GM21447 (cell line): Measurements from ENCODE around the gene PRKAG2.

Experiments
- ATAC-seq: cut with Tn5 transposase; IDR thresholded peaks from one replicate; pipeline ENCODE4 v1.9.1; 2021; ENCODE audit not compliant: unreplicated experiment

PRKAG2 gene

DNA sequence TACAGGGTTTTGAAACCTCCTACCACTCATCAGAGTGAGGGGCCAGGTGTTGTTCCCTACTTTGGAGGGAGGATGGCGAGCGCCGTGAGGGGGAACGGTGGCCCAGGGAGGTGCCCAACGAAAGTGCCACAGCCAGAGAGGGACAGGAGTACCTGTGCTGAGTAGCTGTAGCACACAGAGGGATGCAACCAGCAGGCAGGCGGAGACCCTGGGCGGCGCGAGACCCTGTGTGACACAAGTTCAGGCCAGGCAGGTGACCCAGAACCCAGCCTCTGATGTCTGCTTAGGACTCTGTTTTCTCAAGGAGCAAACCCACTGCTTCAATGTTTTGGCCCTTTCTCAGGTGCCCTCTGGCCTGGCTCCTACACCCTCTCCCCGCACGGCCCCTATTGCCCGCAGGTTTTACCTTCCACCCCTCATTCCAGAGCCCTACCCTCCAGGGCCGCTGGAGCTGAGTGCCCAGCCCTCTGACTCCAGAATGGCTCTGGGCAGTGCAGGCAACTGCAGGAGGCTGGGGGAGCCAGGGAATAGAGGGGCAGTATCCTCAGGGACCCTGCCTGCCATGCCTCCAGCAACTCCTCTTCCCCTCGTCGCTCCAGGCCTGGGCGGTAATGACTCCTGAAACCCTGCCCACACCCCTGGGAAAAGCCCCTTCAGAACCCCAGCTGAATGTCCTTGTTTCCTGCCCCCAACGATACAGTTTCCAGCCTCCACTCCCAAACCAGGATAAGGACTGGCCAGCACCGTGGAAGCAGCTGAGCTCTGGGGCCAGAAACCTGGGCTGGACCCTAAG is 193.1 kb downstream of the PRKAG2 start:
- no peak for ATAC-seq

DNA sequence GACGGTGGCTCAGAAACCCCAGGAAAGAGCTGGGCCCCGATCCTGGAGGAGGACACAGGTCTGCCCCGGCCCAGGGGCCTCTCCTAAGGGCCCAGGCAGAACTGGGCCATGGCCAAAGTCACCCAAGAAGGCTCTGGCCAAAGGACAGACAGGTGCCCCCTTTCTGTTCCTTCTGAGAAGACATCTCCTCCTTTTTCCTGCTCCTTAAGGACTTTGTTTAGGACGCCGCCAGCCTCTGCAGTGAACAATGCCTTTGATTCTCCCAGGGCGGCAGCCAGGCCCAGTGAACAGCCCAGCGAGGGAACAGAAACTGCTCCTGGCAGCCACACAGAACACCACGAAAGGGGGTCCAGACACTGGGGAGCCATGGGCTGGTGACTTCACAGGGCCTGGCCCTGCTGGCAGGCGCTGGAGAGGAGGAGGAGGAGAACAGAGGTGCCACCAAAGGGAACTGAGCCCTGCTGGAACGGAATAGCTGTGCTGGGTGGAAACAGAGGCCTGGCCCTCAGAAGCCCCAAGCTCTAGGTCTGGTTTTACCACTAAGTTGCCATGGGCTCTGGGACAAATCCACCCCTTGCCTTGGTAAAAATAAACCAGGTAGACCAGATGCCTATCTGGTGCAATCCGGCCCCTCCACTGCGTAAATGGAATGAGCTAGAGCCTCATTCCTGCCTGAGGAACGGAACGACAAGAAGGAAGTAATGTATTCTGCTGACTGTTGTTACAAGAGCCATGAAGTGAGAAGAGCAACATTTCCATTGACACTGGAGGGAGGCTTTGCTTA is 193.9 kb downstream of the PRKAG2 start:
- no peak for ATAC-seq

DNA sequence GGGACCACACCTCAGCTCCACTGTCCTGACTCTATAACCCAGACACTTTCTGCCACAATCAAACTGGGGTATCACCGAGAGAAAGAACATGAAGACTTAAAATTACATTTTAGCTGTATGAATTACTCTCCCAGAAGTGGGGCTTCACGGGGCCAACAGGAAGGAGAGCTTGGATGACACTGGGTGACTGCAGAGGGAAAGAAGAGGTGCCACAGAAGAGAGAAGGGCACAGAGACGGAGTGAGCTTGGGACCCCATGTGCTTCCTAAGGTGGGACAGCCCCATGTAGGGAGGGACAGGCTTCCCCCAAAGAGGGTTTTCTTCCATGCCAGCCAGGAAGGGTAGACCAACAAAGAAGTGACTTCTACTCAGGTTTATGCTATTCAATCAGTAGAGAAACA is 195.2 kb downstream of the PRKAG2 start:
- no peak for ATAC-seq

DNA sequence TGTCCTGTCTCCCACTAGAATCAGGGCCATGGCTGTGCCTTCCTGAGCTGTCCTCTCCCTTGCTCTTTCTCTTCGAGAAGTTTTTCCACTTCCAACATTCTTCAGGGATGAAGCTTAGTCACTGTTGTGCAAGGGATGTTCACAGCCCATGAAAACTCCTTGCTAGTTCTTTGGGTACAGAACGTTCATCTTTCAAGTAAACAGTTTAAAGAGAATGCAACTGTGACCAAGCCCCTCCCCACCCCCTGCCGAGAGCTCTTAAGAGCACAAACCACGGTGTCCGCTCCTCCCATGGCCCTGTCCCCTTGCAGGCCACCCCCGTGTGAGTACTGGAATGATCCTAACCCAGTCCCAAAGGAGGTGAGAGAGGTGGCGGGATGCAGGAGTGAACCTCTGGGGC is 196.1 kb downstream of the PRKAG2 start:
- ATAC-seq: no peak

DNA sequence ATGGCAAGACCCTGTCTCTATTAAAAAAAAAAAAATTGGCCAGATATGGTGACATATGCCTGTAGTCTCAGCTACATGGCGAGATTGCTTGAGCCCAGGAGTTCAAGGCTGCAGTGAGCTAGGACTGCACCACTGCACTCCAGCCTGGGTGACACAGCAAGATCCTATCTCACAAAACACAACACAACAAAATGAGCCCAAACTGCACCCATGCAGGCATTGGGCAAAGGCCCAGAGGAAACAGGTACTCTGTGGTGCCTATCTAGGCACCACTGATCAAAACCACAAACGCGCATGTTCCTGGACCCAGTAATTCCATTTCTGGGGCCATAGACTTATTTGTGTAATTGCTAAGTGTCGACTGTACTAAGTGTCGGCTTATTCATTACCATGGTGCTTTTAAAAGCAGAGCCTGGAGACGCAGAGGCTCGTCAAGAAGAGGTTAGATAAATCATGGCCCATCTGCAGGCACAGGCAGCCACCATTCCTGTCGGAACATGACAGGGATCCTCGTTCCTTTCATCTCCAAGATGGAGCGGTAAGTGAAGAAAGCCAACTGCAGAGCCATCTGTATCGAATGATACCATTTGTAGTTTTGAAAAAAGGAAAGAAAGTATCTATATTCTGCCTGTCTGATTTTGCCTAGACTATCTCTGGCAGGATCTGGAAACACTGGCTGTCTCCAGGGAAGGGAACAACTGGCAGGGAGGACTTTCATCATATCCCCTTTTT is 196.9 kb downstream of the PRKAG2 start:
- ATAC-seq: no peak

DNA sequence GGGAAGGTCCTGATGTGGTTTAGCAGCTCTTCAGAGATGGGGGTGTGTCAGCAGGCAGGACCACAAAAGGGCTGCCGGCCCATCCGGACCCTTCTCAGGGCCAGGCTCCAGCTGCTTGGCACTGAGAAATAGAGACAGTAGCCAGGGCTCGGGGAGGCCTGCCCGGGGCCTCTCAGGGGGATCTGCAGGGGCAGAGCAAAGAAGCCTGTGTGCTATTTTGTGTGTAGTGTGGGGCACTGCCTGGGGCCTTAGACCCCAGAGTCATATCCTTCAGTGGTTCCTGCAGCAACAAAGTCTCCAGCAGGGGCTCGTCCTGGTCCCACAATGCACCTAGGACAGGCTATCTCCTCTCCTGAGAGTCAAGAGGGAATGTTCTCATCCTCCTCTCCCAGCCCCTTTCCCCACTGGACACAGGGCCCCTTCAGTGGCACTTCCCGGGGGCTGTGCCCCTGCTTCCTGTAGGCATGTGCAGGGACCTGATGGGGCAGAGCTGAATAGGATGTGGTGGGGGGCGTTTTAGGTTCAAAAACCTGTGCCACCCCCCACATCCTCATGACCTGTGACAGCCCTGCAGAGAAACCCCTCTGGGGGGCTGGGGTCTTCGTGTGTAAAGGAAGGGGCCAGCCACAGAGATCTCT is 197.7 kb downstream of the PRKAG2 start:
- no peak for ATAC-seq

DNA sequence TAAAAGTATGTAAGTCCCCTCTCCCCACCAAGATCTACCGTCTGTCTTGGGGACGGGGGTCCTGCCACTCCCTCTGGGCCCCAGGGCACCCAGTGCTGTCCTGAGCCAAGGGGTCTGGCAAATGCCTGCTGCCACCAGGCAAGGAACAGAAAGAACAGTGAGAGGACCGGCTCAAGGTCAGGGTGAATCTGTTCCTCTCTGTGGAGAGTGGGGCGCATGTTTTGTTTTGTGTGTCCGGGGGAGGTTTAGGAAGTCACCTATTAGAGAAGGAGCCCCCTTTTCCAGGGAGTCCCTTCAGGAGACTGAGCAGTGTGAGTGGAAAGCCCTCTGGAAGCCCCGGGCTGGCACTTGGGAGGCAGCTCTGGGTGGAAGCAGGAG is 198.7 kb downstream of the PRKAG2 start:
- ATAC-seq: no peak

DNA sequence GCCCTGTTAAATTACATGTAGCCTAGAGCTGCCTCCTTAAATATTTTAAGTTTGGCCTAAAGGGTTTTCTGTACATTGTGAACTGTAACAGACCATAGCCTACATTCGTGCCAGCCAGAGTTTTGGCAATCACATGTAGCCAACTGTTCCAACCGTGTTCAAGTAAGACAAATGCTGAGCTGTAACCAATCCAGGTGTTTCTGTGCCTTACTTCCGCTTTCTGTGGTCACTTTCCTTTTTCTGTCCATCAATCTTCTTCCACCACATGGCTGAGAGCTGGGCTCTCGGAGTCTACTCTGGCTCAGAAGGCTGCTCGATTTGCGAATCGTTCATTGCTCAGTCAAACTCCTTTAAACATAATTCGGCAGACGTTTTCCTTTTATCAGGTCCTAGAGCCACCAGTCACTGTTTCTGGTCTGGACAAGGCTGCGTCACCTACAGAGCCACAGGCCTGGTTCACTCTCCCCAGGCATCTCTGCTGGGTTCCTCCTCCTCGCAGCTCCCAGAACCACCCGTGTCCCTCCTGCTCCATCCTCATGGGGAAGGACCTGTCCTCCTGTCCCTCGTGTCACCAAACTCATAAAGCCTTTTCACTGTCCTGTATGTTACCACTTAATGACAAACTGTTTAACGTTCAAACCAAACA is 199.2 kb downstream of the PRKAG2 start:
- no peak for ATAC-seq

DNA sequence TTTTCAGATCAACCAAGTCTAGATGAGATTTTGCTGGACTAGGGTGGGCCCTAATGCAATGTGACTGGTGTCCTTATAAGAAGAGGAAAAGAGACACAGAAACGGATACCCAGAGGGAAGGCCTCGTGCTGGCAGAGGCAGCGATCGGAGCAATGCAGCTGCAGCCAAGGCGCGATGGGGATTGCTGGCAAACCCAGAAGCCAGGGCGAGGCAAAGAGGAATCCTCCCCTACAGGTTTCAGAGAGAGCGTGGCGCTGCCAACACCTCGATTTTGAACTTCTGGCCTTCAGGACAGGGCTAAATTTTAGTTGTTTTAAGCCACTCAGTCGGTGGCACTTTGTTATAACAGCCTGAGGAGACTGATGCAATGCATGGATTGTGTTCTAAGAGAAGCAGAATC is 200.2 kb downstream of the PRKAG2 start:
- no peak for ATAC-seq

DNA sequence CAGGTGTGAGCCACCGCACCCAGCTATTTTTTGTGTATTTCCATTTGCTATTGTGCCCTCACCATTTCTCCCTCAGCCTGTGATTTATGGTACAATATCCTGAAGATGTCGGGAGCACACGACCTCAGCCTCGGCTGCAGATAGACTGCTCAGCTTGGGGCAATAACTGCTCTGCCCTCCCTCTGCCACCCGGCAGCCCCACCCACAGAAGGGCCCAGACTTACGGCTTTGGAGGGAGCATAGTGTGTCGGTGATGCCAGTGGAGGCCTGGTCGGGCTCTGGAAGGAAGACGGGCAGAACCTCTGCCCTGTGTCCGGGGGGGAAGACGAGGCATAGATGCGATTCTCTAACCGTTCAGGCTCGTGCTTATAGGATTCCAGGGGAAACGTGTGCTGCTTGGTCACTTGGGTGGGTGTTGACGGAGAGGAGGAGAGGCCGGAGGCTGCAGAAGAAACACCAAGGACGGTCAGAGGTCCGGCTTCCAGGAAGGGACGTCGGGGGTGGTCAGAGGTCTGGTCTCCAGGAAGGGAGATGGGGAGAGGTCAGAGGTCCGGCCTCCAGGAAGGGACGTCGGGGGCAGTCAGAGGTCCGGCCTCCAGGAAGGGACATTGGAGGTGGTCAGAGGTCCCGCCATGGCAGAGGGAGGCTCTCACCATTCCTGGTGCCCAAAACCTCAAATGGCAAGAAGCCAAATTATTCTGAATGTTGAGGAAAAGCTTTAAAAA is 201.6 kb downstream of the PRKAG2 start:
- no peak for ATAC-seq

DNA sequence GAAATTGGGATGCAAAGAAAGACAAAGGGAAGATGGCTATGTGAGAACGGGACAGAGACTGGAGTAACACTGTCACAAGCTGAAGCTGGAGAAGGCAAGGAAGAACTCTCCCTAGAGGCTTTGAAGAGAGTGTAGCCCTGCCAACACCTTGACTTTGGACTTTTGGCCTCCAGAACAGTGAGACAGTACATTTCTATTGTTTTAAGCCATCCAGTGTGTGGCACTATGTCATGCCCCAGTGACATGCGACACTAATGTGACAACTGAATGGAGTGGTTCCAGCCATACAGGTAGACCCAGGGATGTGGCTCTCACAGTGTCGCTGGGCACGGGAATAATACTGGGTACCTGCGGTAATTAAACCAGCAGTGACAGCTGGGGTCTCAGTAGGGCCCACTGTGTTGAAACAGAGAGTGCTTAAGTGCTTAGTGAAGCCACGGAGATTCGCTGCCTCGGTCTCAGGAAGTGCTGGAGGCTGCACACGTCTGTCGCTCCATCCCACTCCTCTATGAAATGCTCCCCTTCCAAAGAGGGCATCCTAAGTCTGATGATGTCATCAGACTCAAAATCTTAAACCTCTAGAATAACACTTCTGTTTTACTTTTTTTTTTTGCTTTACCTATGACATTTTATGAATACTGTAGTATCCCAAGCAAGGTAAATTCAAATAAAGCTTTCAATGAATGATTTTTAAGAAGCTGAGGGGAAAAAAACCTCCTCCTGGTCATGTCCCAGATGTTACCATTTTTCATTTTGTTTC is 202.6 kb downstream of the PRKAG2 start:
- no peak for ATAC-seq

DNA sequence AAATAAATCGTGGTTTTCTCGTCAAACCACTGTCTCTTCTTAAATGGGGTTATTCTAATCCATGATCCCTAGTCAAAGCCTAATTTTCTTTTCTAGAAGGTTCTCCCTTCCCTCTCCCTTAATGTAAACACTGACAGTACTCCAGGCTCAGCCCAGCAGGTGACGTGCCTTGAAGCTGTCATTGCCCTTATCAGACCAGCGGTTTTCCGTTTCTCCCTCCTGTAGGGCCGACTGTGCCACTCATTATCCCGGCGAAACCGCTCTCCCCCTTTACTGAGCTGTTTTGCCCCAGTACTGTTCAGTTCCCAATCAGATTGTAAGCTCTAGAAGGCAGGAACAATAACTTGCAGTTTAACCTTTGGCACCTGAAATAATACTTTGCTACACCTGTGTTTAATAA is 203.7 kb downstream of the PRKAG2 start:
- ATAC-seq: no peak

DNA sequence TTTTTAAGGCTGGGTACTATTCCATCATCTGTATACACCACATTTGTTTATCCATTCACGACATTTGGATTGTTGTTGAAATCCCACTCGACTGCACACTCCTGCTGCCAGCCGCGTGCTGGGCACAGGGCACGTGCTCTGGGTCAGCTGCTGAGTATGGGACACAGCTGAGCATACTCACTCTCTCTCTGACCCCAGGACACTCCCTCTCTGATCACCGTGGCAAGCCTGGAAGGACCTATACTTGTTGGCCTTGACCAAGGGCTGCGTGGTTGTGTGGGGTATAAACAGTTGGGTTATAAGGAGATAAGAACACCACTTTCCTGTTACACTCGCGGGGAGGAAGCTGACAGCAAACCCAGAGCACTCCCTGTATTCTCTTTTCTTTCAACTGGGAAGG is 204.2 kb downstream of the PRKAG2 start:
- ATAC-seq: no peak

DNA sequence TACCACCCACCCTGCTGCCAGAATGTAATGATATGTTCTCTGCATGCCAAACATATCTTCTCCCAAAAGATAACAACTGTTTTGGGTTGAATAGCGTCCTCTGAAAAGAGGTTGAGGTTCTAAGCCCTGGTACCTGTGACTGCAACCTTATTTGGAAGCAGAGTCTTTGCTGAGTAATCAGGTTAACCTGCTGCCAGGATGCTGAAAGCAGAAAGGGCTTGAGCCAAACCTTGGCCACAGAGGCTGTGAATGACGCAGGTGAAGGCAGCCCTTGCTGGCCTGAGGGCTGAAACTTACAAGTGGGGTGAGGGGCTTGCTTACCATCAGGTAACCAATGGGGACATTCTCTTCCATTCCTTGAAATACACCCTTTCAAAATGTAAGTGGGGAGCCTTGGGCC is 205.4 kb downstream of the PRKAG2 start:
- ATAC-seq: no peak

DNA sequence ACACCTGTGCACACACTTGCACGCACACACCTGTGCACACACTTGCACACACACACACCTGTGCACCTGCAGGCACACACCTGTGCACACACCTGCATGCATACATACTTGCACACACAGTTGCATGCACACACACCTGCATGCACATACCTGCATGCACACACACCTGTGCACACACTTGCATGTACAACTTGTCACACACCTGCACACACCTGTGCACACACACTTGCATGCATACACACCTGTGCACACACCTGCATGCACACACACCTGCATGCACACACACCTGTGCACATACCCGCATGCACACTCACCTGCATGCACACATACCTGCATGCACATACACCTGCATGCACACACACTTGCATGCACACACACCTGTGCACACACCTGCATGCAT is 207.2 kb downstream of the PRKAG2 start:
- no peak for ATAC-seq

DNA sequence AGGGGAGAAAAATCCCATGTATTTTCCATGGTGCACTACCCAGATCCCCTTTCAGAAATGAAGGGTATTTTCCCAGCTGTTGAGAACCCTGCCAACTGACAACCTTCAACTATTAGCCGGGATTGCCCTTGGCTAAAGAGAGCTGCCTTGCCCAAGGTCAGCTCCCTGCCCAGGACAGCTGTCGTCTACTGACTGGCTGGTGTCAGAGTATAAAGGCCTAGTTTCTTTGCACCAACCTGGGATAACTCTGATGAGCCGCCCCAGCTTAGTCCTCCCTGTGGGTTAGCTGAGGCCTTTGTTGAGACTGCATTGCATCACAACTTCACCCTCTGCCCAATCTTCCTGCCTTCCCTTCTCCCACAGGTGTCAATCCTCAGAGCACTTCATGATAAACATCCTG is 210.0 kb downstream of the PRKAG2 start:
- ATAC-seq: no peak

DNA sequence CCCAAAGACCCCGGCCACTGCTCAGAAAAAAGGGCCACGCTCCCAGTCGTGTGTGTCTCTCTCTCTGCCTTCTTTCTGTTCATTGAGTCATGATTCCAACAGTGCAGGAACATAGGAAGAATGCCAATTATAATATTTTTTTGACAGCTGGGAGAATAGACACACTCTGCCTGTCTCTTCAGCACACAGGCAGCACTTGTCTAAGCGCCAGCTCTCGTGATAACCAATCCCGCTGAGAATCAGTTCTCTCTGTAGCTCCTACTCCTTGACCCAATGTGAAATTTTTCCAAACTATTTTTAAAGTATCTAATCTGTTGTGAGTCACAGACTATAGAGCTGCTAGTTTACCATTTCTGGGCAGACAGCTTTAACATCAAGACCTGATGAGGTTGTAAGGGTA is 211.5 kb downstream of the PRKAG2 start:
- no peak for ATAC-seq

DNA sequence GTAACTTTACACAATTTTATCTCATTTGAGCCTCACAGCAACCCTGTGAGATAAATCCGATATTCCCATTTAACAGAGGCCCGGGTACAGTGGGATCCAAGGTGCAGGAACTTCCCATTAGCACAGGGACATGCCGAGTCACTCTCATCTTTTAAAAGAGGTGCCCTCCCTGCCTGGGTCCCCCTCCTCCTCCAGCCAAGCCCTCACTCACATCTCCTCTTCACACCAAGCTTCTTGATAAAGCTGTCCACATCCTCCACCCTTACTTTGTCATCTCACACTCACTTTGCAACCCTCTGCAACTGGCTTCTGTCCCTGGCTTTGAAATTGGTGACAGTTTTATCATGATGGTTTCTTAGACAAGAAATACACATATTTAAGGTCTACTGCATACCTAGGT is 212.6 kb downstream of the PRKAG2 start:
- ATAC-seq: no peak

DNA sequence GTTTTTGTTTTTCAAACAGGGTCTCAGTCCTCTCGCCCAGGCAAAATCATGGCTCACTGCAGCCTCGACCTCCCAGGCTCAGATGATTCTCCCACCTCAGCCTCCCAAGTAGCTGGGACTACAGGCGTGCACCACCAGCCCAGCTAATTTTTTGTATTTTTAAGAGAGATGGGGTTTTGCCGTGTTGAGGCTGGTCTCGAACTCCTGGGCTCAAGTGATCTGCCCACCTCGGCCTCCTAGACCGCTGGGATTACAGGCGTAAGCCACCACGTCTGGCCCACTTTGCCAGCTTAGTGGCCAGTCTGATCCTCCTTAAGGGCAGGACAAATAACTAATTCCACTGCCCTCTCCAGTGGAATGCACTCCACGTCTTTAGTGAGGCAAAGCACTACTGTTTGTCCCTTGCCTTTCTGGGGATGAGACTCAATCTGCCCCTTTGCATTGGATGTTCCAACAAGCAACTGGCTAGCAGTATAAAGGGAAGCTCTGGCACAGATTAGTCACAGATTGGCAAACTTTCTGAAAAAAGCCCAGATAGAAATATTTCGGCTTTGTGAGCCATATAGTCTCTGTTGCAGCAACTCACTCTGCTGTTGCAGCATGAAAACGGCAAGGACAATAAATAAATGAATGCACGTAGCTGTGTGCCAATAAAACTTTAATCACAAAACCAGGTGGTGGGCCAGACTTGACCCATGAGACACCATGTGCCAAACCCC is 213.4 kb downstream of the PRKAG2 start:
- no peak for ATAC-seq
